ENCODE data around the gene PTGER1.

PTGER1 gene

GRCh38 chr19:14478113-14478545 is 3.0 kb upstream of the PTGER1 start:
- no peak overlapping the region for H3K4me3 ChIP-seq (ENCODE audit: low read depth, low read length)
- TF ChIP-seq, protein P1, sequence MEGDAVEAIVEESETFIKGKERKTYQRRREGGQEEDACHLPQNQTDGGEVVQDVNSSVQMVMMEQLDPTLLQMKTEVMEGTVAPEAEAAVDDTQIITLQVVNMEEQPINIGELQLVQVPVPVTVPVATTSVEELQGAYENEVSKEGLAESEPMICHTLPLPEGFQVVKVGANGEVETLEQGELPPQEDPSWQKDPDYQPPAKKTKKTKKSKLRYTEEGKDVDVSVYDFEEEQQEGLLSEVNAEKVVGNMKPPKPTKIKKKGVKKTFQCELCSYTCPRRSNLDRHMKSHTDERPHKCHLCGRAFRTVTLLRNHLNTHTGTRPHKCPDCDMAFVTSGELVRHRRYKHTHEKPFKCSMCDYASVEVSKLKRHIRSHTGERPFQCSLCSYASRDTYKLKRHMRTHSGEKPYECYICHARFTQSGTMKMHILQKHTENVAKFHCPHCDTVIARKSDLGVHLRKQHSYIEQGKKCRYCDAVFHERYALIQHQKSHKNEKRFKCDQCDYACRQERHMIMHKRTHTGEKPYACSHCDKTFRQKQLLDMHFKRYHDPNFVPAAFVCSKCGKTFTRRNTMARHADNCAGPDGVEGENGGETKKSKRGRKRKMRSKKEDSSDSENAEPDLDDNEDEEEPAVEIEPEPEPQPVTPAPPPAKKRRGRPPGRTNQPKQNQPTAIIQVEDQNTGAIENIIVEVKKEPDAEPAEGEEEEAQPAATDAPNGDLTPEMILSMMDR (conservative IDR thresholded peaks at IDR 0.05; ENCODE audit: low read depth, low read length), result no peak
- no peak for DNase-seq (ENCODE audit: low read depth)

GRCh38 chr19:14477418-14478112 is 2.4 kb upstream of the PTGER1 start:
- peak; percentile 80 for DNase-seq (ENCODE audit: low read depth)
- TF ChIP-seq, protein P1 (conservative IDR thresholded peaks at IDR 0.05; ENCODE audit: low read depth, low read length), result no peak

GRCh38 chr19:14476673-14477401 is 1.7 kb upstream of the PTGER1 start:
- H3K4me3 ChIP-seq (ENCODE audit: low read depth, low read length), result no peak overlapping the region
- TF ChIP-seq, protein P1 (conservative IDR thresholded peaks at IDR 0.05; ENCODE audit: low read depth, low read length), result no peak

More at GRCh38 chr19:14477418-14478112, 2.4 kb upstream of the PTGER1 start:
- H3K4me3 ChIP-seq (ENCODE audit: low read depth, low read length), result no peak overlapping the region

DNA sequence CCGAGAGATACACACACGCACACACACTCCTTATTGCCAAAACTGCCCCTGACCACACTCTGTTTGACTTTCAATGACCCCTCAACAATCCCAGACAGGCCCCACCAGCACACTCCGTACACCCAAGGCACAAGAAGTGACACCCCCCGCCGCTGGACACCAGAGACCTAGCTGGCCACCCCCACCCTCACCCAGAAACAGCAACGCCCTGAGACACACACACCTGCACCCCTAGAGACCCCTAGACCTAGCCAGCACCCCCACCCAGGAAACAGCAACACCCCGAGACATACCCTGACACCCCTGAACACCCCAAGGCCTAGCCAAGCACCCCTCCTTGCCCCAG is 1.1 kb upstream of the PTGER1 start:
- DNase-seq (ENCODE audit: low read depth), result no peak
- TF ChIP-seq, protein P1 (conservative IDR thresholded peaks at IDR 0.05; ENCODE audit: low read depth, low read length), result no peak
- no peak overlapping the region for H3K4me3 ChIP-seq (ENCODE audit: low read depth, low read length)

More at GRCh38 chr19:14476673-14477401, 1.7 kb upstream of the PTGER1 start:
- peak; percentile 90 for DNase-seq (ENCODE audit: low read depth)

DNA sequence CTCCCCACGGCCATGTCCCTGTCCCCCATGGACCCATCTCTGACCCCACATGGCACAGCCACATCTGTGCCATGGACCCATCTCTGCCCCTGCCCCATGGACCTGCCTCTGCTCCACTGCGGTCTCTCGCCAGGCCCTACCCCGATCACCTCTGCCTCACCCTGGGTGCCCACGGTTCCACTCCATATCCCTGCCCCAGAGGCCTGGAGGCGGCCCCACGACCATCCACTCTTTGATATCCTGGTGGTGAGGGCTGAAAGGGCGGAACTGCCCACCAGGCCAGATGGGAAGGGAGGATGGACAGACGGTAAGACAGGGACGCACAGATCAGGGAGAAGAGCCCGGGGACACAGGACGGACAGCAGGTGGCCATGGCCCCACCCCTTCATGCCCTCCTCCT is 327 bp downstream of the PTGER1 start:
- DNase-seq (ENCODE audit: low read depth), result no peak
- TF ChIP-seq, protein P1 (conservative IDR thresholded peaks at IDR 0.05; ENCODE audit: low read depth, low read length), result no peak
- peak overlapping the region; percentile 46 for H3K4me3 ChIP-seq (ENCODE audit: low read depth, low read length)

- no peak for DNase-seq (ENCODE audit: low read depth)
- TF ChIP-seq, protein P1 (conservative IDR thresholded peaks at IDR 0.05; ENCODE audit: low read depth, low read length), result no peak
- no peak overlapping the region for H3K4me3 ChIP-seq (ENCODE audit: low read depth, low read length)
Measured at GRCh38 chr19:14473978-14474578, 1.1 kb downstream of the PTGER1 start.
